ENCODE data around the gene OR13J1. TPM values are rescaled to one million over a fixed set of nuclear protein-coding genes. Genes with fewer than 3 reads are reported as not detected.
A peak's percentile ranks its signal among the peaks of the same experiment; 100 is the strongest.

Gene OR13J1
- polyA plus RNA-seq (2011; rRNA removed) (not detected in 2 replicates), polyA plus RNA-seq (2017; fragmentation: RNase III; extraction: RNeasy Plus Mini Kit Qiagen cat#74134 plus additional on column Dnase treatment) (not detected in 3 replicates), polyA minus RNA-seq (2011; rRNA and poly(A)+ RNA removed) (not detected in 2 replicates)
- polyA plus RNA-seq (2012; cell fraction: cytosol; rRNA removed), result not detected in 2 replicates
- polyA plus RNA-seq (2012; cell fraction: nucleus; rRNA removed), result not detected in 2 replicates

- H3K4me2 ChIP-seq, result no peak within 1 kb of the TSS
- peaks cover 2% of the 10 kb centered on the region; the same call in 1 of the 3 replicates for H3K9me3 ChIP-seq
- no peak for DNase-seq (ENCODE audit: low read depth in 1 of 2, low spot score in 1 of 2)
- ChIA-PET CTCF (interaction anchor here (0.6 to 4.5 kb wide), 5 partner anchors 9 to 80 kb away, joined by 3 to 25 read pairs (median 4); no protein-coding TSS in a partner anchor), POLR2A (no interaction called here)
- ATAC-seq, result no peak
- H3K4me3 ChIP-seq, result no peak within 1 kb of the TSS
- no peak for FAIRE-seq
- TF ChIP-seq MAZ (IDR thresholded peaks at IDR 0.05; ENCODE audit: borderline replicate concordance, low read depth, low read length) (no peak), FOXS1 (CRISPR knock-in tag; IDR thresholded peaks at IDR 0.05) (no peak), E2F6 (IDR thresholded peaks at IDR 0.05; ENCODE audit: borderline replicate concordance, low read depth) (no peak), USF2 (IDR thresholded peaks at IDR 0.05) (no peak), CTCF (IDR thresholded peaks at IDR 0.05) (no peak), EHMT2 (IDR thresholded peaks at IDR 0.05; ENCODE audit: low read depth) (no peak), RFX5 (IDR thresholded peaks at IDR 0.05) (no peak), MAX (IDR thresholded peaks at IDR 0.05) (no peak), ZC3H11A (IDR thresholded peaks at IDR 0.05) (no peak), EHF (CRISPR knock-in tag; IDR thresholded peaks at IDR 0.05) (no peak), ELK1 (IDR thresholded peaks at IDR 0.05; ENCODE audit: low read depth, low read length) (no peak), FOSB (CRISPR knock-in tag; IDR thresholded peaks at IDR 0.05) (no peak), BCL3 (IDR thresholded peaks at IDR 0.05) (no peak)
- H3K27ac ChIP-seq, result no peak within 1 kb of the TSS
- peaks cover 2% of the 10 kb centered on the region; the same call in 1 of the 3 replicates for H3K4me1 ChIP-seq
- WGBS (ENCODE audit: missing lambda C conversion rate), result 80% methylated on average over 8 of the region's 8 CpGs
Observed at GRCh38 chr9:35870351-35870923, at the start of gene OR13J1. Gene OR13J1, minus strand, starts transcription at chr9:35870401. Its CDS starts 0 bp downstream, at chr9:35870401.

GRCh38 chr9:35919212-35920008, 49.2 kb upstream of the OR13J1 start:
- 85% methylated on average over 3 of the region's 3 CpGs for WGBS (ENCODE audit: missing lambda C conversion rate)
- no peak overlapping the region for H3K4me2 ChIP-seq
- POLR2A ChIA-PET, result no interaction called here
- no peaks in the 10 kb centered on the region for H3K9me3 ChIP-seq
- CTCF ChIA-PET, result interaction anchor here (1.0 to 8.4 kb wide), 9 partner anchors 10 to 120 kb away, joined by 3 to 92 read pairs (median 6); partner anchors contain the start of genes HRCT1 and SPAAR
- no peak for DNase-seq (ENCODE audit: low read depth in 1 of 2, low spot score in 1 of 2)
- TF ChIP-seq ELK1 (IDR thresholded peaks at IDR 0.05; ENCODE audit: low read depth, low read length) (no peak), CTCF (IDR thresholded peaks at IDR 0.05) (no peak), TFCP2L1 (CRISPR knock-in tag; IDR thresholded peaks at IDR 0.05) (no peak), RAD21 (conservative IDR thresholded peaks at IDR 0.05 in 1 of 2, IDR thresholded peaks at IDR 0.05 in 1 of 2) (no peak), ZSCAN20 (CRISPR knock-in tag; IDR thresholded peaks at IDR 0.05) (no peak), EHMT2 (IDR thresholded peaks at IDR 0.05; ENCODE audit: low read depth) (no peak), CBX8 (IDR thresholded peaks at IDR 0.05) (no peak), GATA3 (IDR thresholded peaks at IDR 0.05; ENCODE audit: borderline replicate concordance) (no peak)
- H3K4me1 ChIP-seq, result peaks cover 17% of the 10 kb centered on the region
- ATAC-seq, result no peak
- H3K27ac ChIP-seq, result peak overlapping the region in 1 of 2 experiments; percentile 32; a peak in 3 of 6 replicates
- no peak overlapping the region for H3K4me3 ChIP-seq
- FAIRE-seq, result no peak

Measured in A549 (cell line).